AG20443 (cell line): ENCODE results near the gene TEX47.

ENCODE experiments used
- DNase-seq: peaks from one replicate; pipeline ENCODE4 v3.0.0; 2012; ENCODE audit warnings: low spot score, mixed read lengths

TEX47 gene

DNA sequence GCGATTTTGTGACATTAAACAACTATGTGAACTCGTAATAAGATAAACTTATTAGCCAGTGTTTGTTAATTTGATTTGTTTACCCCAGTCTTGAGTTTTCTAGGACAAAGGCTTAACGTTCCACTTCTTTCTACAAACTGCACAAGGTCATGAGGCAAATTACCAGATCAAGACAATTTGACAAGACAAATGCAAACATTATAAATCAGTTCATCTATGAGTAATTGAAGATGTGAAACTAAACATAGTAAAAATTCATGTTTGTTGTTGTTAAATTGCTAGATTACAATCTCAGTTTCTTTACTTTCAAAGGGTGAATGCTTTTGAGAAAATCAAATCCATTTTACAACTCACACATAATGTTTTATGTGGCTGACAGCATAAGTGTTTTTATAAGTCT, 49.4 kb downstream of the TEX47 start:
- no peak for DNase-seq
